HEK293 (cell line): Measurements from ENCODE around the gene ARL14.

ENCODE experiments used
- CTCF ChIA-PET: fragments of 350-600 bp; formaldehyde crosslinking; extraction: SDS; loops from one replicate; lab custom pipeline; 2021; ENCODE audit warnings: antibody characterized with exemption; lab: Yijun Ruan, JAX
- POLR2A ChIA-PET: fragments of 300-600 bp; formaldehyde crosslinking; extraction: SDS; loops from one replicate; lab custom pipeline; 2020; ENCODE audit warnings: antibody characterized with exemption, inconsistent platforms; lab: Yijun Ruan, JAX
- H3K27ac ChIP-seq: fragments of 200-500 bp; sonication (Bioruptor generic); 2 replicates; pipeline ENCODE4 v1.5.1; 2014; ENCODE audit warnings: low read depth, low read length, control low read depth, inconsistent platforms; ENCODE audit errors: extremely low read depth
- H3K36me3 ChIP-seq, 2 experiments: fragments of 200-500 bp in 1 of 2; sonication (Bioruptor generic) in 1 of 2; 1 replicate in 1 of 2; 2 replicates in 1 of 2; pipeline ENCODE4 v1.5.1; 2014 to 2017; ENCODE audit warnings: inconsistent platforms in 2 of 2, low read length in 2 of 2; ENCODE audit not compliant: control insufficient read depth in 2 of 2, insufficient read depth in 1 of 2
- H3K4me1 ChIP-seq: fragments of 200-500 bp; sonication (Bioruptor generic); 2 replicates; pipeline ENCODE4 v1.5.1; 2014; ENCODE audit warnings: mild to moderate bottlenecking, low read length, inconsistent platforms; ENCODE audit not compliant: control insufficient read depth, insufficient read depth
- H3K4me3 ChIP-seq: 2 replicates; pipeline ENCODE4 v1.5.1; 2011; ENCODE audit warnings: low read depth, mild to moderate bottlenecking, control low read depth, low read length, moderate library complexity
- H3K9me3 ChIP-seq: fragments of 200-500 bp; sonication (Bioruptor generic); 2 replicates; pipeline ENCODE4 v1.5.1; 2014; ENCODE audit warnings: low read depth, low read length, inconsistent platforms; ENCODE audit not compliant: control insufficient read depth, insufficient read depth
- GFI1B ChIP-seq: fragments of 450-650 bp; formaldehyde crosslinking; IDR thresholded peaks from 2 replicates; pipeline ENCODE4 v1.5.1; 2016; ENCODE audit warnings: missing biosample characterization, missing genetic modification characterization
- GLI2 ChIP-seq: fragments of 450-650 bp; formaldehyde crosslinking; IDR thresholded peaks from 2 replicates; pipeline ENCODE4; 2017; ENCODE audit warnings: missing biosample characterization, missing genetic modification characterization, low read depth, borderline replicate concordance
- GLIS2 ChIP-seq: fragments of 450-650 bp; formaldehyde crosslinking; IDR thresholded peaks from 2 replicates; pipeline ENCODE4 v1.5.1; 2016; ENCODE audit warnings: missing biosample characterization, missing genetic modification characterization
- PRDM1 ChIP-seq: fragments of 450-650 bp; formaldehyde crosslinking; IDR thresholded peaks from 2 replicates; pipeline ENCODE4; 2016; ENCODE audit warnings: missing biosample characterization, missing genetic modification characterization
- SP3 ChIP-seq: fragments of 450-650 bp; formaldehyde crosslinking; IDR thresholded peaks from 2 replicates; pipeline ENCODE4 v1.5.1; 2016; ENCODE audit warnings: missing biosample characterization, missing genetic modification characterization
- SP7 ChIP-seq: fragments of 450-650 bp; formaldehyde crosslinking; IDR thresholded peaks from 2 replicates; pipeline ENCODE4 v1.5.1; 2016; ENCODE audit warnings: missing biosample characterization, missing genetic modification characterization
- ZFP37 ChIP-seq: fragments of 450-650 bp; formaldehyde crosslinking; IDR thresholded peaks from 2 replicates; pipeline ENCODE4 v1.5.1; 2016; ENCODE audit warnings: missing biosample characterization, missing genetic modification characterization
- ZNF184 ChIP-seq: fragments of 450-650 bp; IDR thresholded peaks from 2 replicates; pipeline ENCODE4 v1.5.1; 2018; ENCODE audit warnings: missing biosample characterization, mild to moderate bottlenecking, missing genetic modification characterization
- ZNF366 ChIP-seq: fragments of 450-650 bp; formaldehyde crosslinking; conservative IDR thresholded peaks from 2 replicates; pipeline ENCODE4 v1.5.1; 2016; ENCODE audit warnings: missing biosample characterization, missing genetic modification characterization
- ZNF621 ChIP-seq: fragments of 450-650 bp; formaldehyde crosslinking; IDR thresholded peaks from 2 replicates; pipeline ENCODE4 v1.5.1; 2017; ENCODE audit warnings: missing biosample characterization, missing genetic modification characterization
- ZNF629 ChIP-seq: fragments of 450-650 bp; formaldehyde crosslinking; IDR thresholded peaks from 2 replicates; pipeline ENCODE4 v1.5.1; 2017; ENCODE audit warnings: missing biosample characterization, missing genetic modification characterization
- ZNF785 ChIP-seq: fragments of 450-650 bp; formaldehyde crosslinking; IDR thresholded peaks from 2 replicates; pipeline ENCODE4 v1.5.1; 2016; ENCODE audit warnings: missing biosample characterization, missing genetic modification characterization
- ZNF791 ChIP-seq: fragments of 450-650 bp; formaldehyde crosslinking; IDR thresholded peaks from 2 replicates; pipeline ENCODE4 v1.5.1; 2016; ENCODE audit warnings: missing biosample characterization, missing genetic modification characterization
- ZSCAN30 ChIP-seq: fragments of 450-650 bp; IDR thresholded peaks from 2 replicates; pipeline ENCODE4 v1.5.1; 2018; ENCODE audit warnings: missing biosample characterization, mild to moderate bottlenecking, missing genetic modification characterization, moderate library complexity
- ZXDB ChIP-seq: fragments of 450-650 bp; formaldehyde crosslinking; IDR thresholded peaks from 2 replicates; pipeline ENCODE4 v1.5.1; 2016; ENCODE audit warnings: missing biosample characterization, missing genetic modification characterization
- TF ChIP-seq, protein P1 (sequence below): fragments of 450-650 bp; formaldehyde crosslinking; IDR thresholded peaks from 2 replicates; pipeline ENCODE4 v1.5.1; 2016; ENCODE audit warnings: missing biosample characterization, missing genetic modification characterization, borderline replicate concordance
- TF ChIP-seq, protein P2 (sequence below): fragments of 450-650 bp; formaldehyde crosslinking; IDR thresholded peaks from 2 replicates; pipeline ENCODE4 v1.5.1; 2016; ENCODE audit warnings: missing biosample characterization, missing genetic modification characterization
- TF ChIP-seq, protein P3 (sequence below): fragments of 450-650 bp; formaldehyde crosslinking; IDR thresholded peaks from 2 replicates; pipeline ENCODE4 v1.5.1; 2016; ENCODE audit warnings: missing biosample characterization, missing genetic modification characterization
- TF ChIP-seq, protein P4 (sequence below): fragments of 450-650 bp; formaldehyde crosslinking; IDR thresholded peaks from 2 replicates; pipeline ENCODE4 v1.5.1; 2016; ENCODE audit warnings: missing biosample characterization, missing genetic modification characterization
- TF ChIP-seq, protein P5 (sequence below): fragments of 450-650 bp; formaldehyde crosslinking; IDR thresholded peaks from 2 replicates; pipeline ENCODE4 v1.5.1; 2016; ENCODE audit warnings: missing biosample characterization, missing genetic modification characterization
- TF ChIP-seq, protein P6 (sequence below): fragments of 450-650 bp; formaldehyde crosslinking; IDR thresholded peaks from 2 replicates; pipeline ENCODE4 v1.5.1; 2017; ENCODE audit warnings: missing biosample characterization, missing genetic modification characterization

The ARL14 gene

DNA sequence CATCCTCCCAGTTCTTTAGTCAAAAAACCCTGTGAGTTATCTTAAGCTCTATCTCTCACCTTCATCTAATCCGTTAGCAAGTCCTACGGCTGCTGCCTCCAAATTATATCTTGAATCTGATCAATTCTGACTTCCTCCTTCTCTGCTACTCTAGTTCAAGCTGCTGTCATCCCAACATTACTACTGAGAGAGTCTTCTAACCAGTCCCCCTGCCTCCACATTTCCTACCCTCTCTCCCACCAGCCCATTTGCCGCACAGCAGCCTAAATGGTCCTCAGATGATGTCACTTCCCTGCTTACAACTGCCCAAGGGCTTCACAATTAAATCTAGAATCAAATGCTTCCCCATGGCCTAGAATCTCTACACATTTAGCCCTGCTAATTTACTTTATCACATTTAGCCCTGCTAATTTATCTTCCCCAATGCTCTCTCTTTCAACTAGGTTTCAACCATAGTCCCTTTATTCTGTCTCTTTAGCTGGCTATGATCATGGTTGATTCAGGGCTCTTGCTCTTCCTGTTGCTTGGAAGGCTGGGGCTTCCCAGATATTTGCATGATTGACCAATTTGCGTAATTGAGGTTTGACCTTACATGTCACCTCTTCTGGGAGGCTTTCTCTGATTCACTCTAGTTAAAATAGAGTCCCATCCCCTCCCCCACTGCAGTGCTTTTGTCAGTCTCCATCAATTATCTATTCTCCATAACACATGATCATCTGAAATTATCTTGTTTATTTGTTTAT is 11.0 kb upstream of the ARL14 start (continued):
- TF ChIP-seq, protein P1, sequence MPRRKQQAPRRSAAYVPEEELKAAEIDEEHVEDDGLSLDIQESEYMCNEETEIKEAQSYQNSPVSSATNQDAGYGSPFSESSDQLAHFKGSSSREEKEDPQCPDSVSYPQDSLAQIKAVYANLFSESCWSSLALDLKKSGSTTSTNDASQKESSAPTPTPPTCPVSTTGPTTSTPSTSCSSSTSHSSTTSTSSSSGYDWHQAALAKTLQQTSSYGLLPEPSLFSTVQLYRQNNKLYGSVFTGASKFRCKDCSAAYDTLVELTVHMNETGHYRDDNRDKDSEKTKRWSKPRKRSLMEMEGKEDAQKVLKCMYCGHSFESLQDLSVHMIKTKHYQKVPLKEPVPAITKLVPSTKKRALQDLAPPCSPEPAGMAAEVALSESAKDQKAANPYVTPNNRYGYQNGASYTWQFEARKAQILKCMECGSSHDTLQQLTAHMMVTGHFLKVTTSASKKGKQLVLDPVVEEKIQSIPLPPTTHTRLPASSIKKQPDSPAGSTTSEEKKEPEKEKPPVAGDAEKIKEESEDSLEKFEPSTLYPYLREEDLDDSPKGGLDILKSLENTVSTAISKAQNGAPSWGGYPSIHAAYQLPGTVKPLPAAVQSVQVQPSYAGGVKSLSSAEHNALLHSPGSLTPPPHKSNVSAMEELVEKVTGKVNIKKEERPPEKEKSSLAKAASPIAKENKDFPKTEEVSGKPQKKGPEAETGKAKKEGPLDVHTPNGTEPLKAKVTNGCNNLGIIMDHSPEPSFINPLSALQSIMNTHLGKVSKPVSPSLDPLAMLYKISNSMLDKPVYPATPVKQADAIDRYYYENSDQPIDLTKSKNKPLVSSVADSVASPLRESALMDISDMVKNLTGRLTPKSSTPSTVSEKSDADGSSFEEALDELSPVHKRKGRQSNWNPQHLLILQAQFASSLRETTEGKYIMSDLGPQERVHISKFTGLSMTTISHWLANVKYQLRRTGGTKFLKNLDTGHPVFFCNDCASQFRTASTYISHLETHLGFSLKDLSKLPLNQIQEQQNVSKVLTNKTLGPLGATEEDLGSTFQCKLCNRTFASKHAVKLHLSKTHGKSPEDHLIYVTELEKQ (tag by site-specific recombination), result no peak
- no peak for TF ChIP-seq ZNF791 (tag by site-specific recombination)

DNA sequence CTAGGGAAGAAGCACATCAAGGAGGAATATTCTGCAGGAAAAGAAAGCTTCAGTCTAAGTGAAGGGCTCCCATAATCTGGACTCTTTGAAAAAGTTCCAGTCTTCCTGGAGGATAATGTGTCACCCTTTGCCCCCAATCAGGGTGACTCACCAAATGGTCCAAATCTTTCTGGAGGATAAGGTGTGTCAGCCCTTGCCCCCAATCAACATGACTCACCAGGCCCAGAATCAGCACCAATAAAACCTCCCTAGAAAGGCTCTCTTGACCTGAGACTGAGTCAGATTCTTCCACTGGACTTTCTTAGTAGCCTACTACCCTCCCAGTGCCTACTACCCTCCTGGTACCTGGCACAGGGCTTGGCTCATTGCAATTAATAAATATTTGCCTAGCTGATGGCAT is 9.5 kb upstream of the ARL14 start:
- peaks cover 11% of the 10 kb centered on the region; the same call in 1 of the 2 replicates for H3K4me1 ChIP-seq
- H3K9me3 ChIP-seq, result no peaks in the 10 kb centered on the region
- H3K4me3 ChIP-seq, result no peak overlapping the region
- no peaks in the 10 kb centered on the region for H3K36me3 ChIP-seq
- no peak overlapping the region for H3K27ac ChIP-seq
- POLR2A ChIA-PET, result no interaction called here
- CTCF ChIA-PET, result interaction anchor here (0.6 kb wide), 1 partner anchor 274 kb away, joined by 4 read pairs; no protein-coding TSS in a partner anchor
- TF ChIP-seq ZNF184 (tag by site-specific recombination) (peak; percentile 80; the same call in 1 of the 2 replicates), ZNF366 (tag by site-specific recombination) (peak; percentile 80), ZXDB (tag by site-specific recombination) (no peak), GFI1B (peak; percentile 57; the same call in 1 of the 2 replicates), PRDM1 (tag by site-specific recombination) (peak; percentile 77), GLI2 (tag by site-specific recombination) (no peak), ZNF785 (tag by site-specific recombination) (no peak), ZSCAN30 (tag by site-specific recombination) (0 out of 2 replicates have a peak, but pooled peaks have one; percentile 12), GLIS2 (tag by site-specific recombination) (peak; percentile 58), ZNF629 (tag by site-specific recombination) (peak; percentile 61; the same call in 1 of the 2 replicates), SP3 (no peak), ZFP37 (tag by site-specific recombination) (peak; percentile 65; the same call in 1 of the 2 replicates), ZNF621 (tag by site-specific recombination) (no peak), SP7 (tag by site-specific recombination) (peak; percentile 66)
- TF ChIP-seq, protein P2, sequence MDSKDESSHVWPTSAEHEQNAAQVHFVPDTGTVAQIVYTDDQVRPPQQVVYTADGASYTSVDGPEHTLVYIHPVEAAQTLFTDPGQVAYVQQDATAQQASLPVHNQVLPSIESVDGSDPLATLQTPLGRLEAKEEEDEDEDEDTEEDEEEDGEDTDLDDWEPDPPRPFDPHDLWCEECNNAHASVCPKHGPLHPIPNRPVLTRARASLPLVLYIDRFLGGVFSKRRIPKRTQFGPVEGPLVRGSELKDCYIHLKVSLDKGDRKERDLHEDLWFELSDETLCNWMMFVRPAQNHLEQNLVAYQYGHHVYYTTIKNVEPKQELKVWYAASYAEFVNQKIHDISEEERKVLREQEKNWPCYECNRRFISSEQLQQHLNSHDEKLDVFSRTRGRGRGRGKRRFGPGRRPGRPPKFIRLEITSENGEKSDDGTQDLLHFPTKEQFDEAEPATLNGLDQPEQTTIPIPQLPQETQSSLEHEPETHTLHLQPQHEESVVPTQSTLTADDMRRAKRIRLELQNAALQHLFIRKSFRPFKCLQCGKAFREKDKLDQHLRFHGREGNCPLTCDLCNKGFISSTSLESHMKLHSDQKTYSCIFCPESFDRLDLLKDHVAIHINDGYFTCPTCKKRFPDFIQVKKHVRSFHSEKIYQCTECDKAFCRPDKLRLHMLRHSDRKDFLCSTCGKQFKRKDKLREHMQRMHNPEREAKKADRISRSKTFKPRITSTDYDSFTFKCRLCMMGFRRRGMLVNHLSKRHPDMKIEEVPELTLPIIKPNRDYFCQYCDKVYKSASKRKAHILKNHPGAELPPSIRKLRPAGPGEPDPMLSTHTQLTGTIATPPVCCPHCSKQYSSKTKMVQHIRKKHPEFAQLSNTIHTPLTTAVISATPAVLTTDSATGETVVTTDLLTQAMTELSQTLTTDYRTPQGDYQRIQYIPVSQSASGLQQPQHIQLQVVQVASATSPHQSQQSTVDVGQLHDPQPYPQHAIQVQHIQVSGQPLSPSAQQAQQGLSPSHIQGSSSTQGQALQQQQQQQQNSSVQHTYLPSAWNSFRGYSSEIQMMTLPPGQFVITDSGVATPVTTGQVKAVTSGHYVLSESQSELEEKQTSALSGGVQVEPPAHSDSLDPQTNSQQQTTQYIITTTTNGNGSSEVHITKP (tag by site-specific recombination), result peak; percentile 12; the same call in 1 of the 2 replicates
- TF ChIP-seq, protein P3, sequence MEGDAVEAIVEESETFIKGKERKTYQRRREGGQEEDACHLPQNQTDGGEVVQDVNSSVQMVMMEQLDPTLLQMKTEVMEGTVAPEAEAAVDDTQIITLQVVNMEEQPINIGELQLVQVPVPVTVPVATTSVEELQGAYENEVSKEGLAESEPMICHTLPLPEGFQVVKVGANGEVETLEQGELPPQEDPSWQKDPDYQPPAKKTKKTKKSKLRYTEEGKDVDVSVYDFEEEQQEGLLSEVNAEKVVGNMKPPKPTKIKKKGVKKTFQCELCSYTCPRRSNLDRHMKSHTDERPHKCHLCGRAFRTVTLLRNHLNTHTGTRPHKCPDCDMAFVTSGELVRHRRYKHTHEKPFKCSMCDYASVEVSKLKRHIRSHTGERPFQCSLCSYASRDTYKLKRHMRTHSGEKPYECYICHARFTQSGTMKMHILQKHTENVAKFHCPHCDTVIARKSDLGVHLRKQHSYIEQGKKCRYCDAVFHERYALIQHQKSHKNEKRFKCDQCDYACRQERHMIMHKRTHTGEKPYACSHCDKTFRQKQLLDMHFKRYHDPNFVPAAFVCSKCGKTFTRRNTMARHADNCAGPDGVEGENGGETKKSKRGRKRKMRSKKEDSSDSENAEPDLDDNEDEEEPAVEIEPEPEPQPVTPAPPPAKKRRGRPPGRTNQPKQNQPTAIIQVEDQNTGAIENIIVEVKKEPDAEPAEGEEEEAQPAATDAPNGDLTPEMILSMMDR (tag by site-specific recombination), result no peak
- TF ChIP-seq, protein P4, sequence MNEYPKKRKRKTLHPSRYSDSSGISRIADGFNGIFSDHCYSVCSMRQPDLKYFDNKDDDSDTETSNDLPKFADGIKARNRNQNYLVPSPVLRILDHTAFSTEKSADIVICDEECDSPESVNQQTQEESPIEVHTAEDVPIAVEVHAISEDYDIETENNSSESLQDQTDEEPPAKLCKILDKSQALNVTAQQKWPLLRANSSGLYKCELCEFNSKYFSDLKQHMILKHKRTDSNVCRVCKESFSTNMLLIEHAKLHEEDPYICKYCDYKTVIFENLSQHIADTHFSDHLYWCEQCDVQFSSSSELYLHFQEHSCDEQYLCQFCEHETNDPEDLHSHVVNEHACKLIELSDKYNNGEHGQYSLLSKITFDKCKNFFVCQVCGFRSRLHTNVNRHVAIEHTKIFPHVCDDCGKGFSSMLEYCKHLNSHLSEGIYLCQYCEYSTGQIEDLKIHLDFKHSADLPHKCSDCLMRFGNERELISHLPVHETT (tag by site-specific recombination), result peak; percentile 73; the same call in 1 of the 2 replicates
- TF ChIP-seq, protein P5, sequence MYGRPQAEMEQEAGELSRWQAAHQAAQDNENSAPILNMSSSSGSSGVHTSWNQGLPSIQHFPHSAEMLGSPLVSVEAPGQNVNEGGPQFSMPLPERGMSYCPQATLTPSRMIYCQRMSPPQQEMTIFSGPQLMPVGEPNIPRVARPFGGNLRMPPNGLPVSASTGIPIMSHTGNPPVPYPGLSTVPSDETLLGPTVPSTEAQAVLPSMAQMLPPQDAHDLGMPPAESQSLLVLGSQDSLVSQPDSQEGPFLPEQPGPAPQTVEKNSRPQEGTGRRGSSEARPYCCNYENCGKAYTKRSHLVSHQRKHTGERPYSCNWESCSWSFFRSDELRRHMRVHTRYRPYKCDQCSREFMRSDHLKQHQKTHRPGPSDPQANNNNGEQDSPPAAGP (tag by site-specific recombination), result peak; percentile 60; the same call in 1 of the 2 replicates
- TF ChIP-seq, protein P6, sequence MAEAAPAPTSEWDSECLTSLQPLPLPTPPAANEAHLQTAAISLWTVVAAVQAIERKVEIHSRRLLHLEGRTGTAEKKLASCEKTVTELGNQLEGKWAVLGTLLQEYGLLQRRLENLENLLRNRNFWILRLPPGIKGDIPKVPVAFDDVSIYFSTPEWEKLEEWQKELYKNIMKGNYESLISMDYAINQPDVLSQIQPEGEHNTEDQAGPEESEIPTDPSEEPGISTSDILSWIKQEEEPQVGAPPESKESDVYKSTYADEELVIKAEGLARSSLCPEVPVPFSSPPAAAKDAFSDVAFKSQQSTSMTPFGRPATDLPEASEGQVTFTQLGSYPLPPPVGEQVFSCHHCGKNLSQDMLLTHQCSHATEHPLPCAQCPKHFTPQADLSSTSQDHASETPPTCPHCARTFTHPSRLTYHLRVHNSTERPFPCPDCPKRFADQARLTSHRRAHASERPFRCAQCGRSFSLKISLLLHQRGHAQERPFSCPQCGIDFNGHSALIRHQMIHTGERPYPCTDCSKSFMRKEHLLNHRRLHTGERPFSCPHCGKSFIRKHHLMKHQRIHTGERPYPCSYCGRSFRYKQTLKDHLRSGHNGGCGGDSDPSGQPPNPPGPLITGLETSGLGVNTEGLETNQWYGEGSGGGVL (tag by site-specific recombination), result 0 out of 2 replicates have a peak, but pooled peaks have one; percentile 24
